Measurements from ENCODE around the gene B3GNT3. TPM values are rescaled to one million over a fixed set of nuclear protein-coding genes. Genes with fewer than 3 reads are reported as not detected.

The B3GNT3 gene
- total RNA-seq, 2 donors from 2014 or later, result 152 to 240 TPM

- intact Hi-C loops (cut with DNase I, micrococcal nuclease), result no loop called here
- DNase-seq (no peak), ATAC-seq (no peak)
These were observed 26.3 kb downstream of the B3GNT3 start, which contains the start of gene INSL3 for GRCh38 chr19:17821190-17821589. INSL3 (minus strand) TSS chr19:17821519; CDS start chr19:17821506, 13 bp downstream.

DNA sequence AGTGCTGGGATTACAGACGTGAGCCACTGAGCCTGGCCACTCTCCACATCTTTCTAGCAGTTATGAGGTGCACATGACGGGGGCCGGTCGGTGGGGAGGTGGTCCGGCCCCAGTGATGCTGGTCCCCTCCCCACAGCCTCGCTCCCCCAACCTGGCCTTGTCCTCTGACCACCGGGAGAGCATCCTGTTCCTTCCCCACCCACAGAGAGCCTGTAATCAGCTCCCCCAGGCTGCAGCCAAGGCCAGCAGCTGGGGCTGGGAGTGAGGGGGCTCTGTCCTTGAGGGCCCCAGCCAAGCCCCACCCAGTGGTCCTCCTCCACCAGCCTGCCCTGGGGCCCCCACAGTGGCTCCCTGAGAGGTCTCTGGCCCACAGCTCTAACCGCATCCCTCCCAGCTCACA is 29.4 kb downstream of the B3GNT3 start:
- no peak for DNase-seq
- intact Hi-C loops (cut with DNase I, micrococcal nuclease), result no loop called here
- no peak for ATAC-seq

- intact Hi-C loops (cut with DNase I, micrococcal nuclease), result no loop called here
- no peak for ATAC-seq
- no peak for DNase-seq
These were observed 31.6 kb downstream of the B3GNT3 start for GRCh38 chr19:17826508-17827056.

DNA sequence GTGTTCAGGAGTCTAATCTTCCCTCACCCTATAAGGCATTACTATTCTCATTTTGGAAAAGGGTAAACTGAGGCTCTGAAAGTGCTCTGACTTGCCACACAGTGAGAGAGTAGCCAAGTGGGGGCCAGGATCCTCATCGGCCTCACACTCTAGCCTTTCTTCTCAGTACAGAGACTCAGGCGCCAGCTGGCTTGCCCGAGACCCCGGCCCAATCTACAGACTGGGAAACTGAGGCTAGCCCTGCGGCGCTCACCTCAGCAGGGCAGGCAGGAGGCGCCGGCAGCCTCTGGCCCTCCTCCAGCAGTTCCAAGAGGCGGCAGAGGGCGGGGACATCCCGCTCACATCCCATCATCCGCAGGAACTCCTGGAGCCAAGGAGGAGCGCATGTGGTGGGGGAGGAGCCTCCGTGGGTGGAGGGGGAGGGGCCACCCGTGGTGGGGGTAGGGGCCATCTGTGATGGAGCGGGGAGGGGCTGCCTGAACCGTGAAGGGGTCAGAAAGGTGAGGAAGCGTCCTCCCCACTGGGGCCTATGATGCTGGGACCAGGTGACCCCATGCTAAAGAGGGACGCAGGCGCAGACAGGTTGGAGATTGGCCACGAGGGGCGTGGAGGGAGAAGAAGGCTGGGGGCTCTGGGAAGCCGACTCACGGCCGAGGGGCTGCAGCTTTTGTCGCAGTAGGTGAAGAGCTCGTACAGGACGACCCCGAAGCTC is 35.1 kb downstream of the B3GNT3 start:
- ATAC-seq (peak; percentile 56), DNase-seq (peak; percentile 60)
- intact Hi-C loops (cut with DNase I, micrococcal nuclease), result no loop called here

DNA sequence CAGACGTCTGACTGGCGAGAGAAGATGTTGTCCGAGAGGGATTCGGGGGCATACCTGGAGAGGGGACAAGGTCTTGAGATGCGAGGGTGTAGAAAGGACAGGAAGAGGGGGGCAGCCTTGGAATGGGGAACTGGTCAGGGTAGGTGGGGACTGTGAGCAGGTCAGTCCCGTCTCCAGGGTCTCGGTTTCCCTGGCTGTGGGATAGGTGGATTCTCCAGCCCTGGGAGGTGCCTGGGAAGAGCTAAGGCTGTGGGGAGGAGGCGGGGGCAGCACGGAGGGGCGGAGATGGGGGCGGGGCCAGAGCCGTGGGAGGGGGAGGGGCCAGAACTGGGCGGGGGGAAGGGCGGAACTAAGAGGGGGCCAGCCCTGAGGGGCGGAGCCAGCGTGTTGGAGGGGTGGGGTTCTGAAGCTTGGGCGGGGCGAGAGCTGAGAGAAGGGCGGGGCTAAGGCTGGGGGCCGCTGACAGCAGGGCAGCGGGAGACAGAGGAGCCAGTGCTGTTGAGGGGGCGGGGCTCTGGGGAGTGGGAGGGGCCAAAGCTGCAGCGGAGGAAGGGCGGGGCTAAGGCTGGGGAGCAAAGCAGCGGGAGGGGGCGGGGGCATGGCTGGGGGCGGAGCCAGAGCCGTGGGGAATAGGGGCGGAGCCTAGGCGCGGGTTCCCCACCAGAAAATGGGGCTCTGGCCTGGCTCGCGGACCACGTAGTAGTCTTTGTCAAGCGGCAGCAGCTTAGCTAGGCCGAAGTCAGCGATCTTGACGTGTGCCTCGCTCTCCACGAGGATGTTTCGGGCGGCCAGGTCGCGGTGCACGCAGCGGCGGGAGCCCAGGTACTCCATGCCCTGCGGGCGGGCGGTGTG is 35.9 kb downstream of the B3GNT3 start:
- ATAC-seq (peak; percentile 92), DNase-seq (peak; percentile 82 to 88)
- intact Hi-C loops (cut with DNase I, micrococcal nuclease), result no loop called here

DNA sequence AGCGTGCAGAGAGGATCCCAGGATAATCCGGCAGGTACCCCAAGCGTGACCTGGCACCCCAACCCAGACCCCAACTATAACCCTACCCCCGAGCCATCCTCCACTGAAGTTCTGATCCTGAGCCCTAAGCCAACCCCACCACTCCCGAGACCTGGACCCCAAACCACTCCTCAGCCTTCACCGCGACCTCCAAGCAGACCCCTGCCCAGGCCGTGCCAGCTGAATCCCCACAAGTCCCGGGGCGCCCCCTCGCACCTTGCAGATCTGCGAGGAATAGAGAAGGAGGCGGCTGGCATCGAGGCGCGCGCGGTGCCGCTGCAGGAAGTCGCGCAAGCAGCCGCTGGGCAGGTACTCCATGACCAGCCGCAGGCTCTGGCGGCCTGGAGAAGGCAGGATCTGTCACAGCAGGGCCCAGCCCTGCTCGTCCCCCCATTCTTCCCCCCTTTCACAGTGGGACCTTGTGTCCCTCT is 36.5 kb downstream of the B3GNT3 start:
- intact Hi-C loops (cut with DNase I, micrococcal nuclease), result no loop called here
- ATAC-seq, result peak; percentile 30
- DNase-seq, result no peak

DNA sequence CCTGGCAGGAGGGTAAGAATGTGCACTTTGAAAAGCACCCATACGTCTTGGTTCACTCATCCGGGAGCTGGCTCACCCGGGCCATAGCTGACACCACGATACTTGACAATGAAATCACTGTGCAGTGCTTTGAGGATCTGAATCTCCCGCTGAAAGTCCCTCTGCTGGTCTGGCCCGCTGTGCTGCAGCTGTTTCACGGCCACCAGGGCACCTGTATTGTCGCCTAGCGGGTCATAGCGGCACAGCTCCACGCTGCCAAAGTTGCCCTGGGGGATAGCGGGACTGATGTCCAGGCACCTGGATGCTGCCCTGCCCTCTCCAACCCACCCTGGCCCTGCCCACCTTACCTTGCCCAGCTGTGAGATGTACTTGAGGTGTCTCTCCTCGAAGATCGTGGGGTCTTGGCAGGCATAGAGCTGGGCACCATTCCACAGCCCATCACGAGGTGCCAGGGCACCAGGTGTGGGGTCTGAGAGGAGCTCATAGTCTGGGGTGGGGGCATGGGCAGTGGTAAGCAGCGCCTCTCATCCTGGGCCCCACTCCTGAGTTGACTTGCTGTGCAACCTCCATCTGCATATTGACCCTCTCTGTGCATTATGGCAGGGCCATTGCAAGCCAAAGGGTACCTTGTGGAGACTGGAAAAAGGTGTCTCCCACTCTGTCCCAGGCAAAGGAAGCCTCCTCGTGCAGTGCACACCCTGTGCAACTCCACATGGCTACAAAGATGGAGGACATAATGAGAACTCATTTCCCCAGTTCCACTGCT is 37.7 kb downstream of the B3GNT3 start:
- ATAC-seq (no peak), DNase-seq (no peak)
- intact Hi-C loops (cut with DNase I, micrococcal nuclease), result no loop called here

DNA sequence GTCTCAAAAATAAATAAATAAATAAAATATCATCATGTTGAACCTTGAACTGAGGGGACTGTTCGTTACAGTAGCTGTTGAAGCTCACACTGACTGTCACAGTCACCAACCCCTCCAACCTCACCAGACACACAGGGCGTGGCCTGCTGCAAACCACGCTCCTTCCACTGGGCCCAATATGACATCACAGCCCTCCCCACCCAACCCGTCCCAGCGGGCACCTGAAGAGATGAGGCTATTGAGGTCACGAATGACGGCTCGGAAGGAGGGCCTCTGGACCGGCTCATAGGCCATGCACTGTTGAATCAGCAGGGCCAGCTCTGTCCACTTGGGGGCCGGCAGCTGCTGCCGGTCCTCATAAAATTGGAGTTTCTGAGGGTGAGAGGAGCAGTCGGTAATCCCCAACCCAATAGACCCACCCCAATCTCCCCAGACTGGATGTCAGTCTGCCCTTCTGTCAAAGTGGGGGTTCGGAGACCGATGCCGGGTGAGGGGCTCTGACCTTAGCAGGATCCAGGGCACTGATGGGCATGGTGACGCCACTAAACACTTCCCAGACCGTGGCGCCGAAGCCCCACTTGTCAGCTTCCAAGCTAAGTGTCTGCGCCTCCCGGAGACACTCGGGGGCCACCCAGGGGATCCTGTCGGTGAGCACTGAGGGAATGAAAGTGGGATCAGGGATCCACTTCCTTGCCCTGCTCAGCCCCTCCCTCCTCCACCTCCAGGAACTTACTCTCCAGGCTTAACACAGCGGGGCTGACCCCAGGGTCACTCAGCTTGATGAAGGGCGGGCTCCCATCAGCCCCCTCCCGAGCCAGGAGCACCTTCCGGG is 39.6 kb downstream of the B3GNT3 start:
- intact Hi-C loops (cut with DNase I, micrococcal nuclease), result no loop called here
- DNase-seq, result no peak
- ATAC-seq, result no peak

DNA sequence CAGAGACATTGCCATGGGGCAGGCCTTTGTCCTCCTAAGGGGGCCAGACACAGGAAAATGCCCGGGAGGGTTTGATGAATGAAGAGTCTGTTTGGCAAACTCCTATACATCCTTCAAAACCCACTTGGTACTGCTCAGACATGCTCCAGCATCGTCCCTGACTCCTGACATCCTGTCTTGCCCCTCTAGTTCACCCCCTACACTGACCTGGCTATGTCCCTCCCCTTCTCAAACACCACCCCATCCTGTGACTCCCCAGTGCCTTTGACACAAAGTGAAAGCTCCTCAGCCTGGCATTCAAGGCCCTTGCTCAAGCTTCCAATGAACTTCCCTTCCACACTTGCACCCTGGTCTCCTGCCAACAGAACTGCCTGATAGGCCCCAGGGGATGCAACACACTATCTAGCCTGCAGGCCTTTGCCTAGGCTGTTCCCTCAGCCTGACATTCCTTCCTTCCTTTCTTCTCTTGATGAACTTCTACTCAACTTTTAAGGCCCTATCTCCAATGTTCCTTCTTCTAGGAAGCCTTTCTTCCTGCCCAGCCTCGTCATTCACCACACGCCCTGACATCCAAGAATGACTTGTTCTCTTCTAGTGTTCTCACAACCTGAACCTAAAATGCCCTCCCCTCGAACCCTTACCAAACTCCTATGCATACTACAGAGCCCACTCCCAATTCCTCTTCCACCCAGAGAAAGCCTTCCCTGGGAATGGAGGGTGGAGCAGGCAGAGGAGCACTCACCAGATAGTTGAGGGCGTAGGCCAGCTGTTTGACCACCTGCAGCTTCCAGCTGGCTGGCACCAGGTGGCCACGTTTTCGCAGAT is 40.5 kb downstream of the B3GNT3 start:
- ATAC-seq, result no peak
- DNase-seq, result no peak
- intact Hi-C loops (cut with DNase I, micrococcal nuclease), result no loop called here

GRCh38 chr19:17836530-17836929 is 41.6 kb downstream of the B3GNT3 start:
- ATAC-seq (no peak), DNase-seq (no peak)
- intact Hi-C loops (cut with DNase I, micrococcal nuclease), result no loop called here

DNA sequence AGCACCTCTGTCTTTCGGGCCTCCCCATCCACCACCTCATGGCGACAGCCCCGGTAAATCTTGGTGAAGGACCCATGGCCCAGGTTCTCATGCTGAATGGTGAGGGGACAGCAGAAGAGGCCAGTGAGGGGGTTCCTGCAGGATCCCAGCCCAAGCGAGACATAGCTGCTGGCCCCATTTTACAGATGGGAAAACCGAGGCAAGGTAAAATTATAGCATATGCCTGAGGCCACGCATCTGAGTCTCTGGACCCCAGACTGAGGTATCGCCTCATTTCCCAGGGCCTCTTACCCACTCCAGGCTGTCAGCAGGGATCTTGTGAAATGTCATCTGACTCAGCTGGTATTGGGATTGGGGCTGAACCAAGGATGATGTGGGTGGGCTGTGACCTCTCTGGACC is 43.0 kb downstream of the B3GNT3 start:
- ATAC-seq (no peak), DNase-seq (no peak)
- intact Hi-C loops (cut with DNase I, micrococcal nuclease), result no loop called here

- intact Hi-C loops (cut with DNase I, micrococcal nuclease), result no loop called here
- ATAC-seq (no peak), DNase-seq (no peak)
These were observed 45.1 kb downstream of the B3GNT3 start for GRCh38 chr19:17840019-17840418.

DNA sequence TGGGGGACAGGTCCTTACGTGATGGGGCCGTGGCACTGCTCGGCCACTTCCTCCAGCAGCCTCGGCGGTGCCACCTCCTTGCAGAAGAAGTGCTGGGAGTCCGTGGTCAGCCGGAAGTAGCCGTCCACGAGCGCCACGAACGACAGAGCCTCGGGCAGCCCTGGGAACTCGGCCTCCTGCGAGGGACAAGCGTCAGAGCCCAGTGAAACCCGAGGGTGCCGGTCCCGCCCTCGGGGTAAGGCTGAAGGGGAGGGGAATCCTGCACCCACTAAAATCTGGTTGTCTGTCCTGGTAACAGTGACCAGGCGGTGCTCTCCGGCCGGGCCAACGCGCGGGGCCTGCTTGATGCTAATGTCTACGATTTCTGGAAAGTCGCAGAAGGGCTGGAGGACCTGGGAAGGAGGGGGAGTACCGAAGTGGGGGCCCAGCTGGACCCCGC is 46.5 kb downstream of the B3GNT3 start:
- intact Hi-C loops (cut with DNase I, micrococcal nuclease), result no loop called here
- ATAC-seq, result peak; percentile 53

GRCh38 chr19:17841810-17842662 is 47.1 kb downstream of the B3GNT3 start:
- DNase-seq, result peak; percentile 76 to 79
- peak; percentile 90 for ATAC-seq
- intact Hi-C loops (cut with DNase I, micrococcal nuclease), result no loop called here

More for the DNA sequence above, 46.5 kb downstream of the B3GNT3 start:
- no peak for DNase-seq

DNA sequence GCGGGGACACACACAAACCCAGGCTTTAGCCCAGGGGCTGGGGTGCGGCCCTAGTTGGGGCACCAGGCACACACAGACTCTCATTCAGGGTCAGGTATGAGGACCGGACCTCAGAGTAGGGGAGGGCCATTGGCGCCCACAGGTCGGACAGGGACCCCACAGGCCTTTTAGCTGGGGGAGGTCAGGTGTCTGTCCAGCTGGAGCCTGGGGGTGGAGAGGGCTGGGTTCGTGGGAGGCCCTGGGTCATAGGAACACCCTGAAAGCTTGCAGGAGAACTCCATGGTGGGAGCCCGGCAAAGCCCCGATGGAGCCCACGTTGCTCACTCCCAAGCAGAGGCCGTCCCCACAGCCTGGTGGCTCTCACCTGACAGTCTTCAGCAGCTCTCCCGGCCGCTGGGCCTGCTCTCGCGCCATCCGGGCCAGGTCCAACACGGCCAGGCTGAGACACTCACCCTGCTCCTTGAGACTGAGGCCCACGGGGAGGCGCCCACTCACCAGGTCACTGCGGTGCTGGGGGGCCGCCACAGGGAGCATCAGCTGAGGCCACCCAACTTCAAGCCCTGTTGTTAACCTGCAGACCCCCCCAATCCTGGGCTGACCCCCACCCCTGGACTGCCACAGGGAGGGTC is 47.8 kb downstream of the B3GNT3 start:
- intact Hi-C loops (cut with DNase I, micrococcal nuclease), result no loop called here
- DNase-seq (no peak), ATAC-seq (no peak)

- ATAC-seq (no peak), DNase-seq (no peak)
- intact Hi-C loops (cut with DNase I, micrococcal nuclease), result no loop called here
These were observed 48.4 kb downstream of the B3GNT3 start for GRCh38 chr19:17843292-17843827.
